ENCODE measurements around the gene SAMD4A. TPM values are rescaled to one million over a fixed set of nuclear protein-coding genes. Genes with fewer than 3 reads are reported as not detected.

The SAMD4A gene
- total RNA-seq, 4 donors from 2014 or later = 2.9 to 19.5 (median 3.9) TPM

- peak overlapping the region in 2 of 4 donors; percentile 37 to 54 for H3K27ac ChIP-seq
- intact Hi-C loops (cut with DNase I) = no loop called here
- DNase-seq = no peak
- TF ChIP-seq POLR2A (IDR thresholded peaks at IDR 0.05) = no peak
- TF ChIP-seq, protein P1, sequence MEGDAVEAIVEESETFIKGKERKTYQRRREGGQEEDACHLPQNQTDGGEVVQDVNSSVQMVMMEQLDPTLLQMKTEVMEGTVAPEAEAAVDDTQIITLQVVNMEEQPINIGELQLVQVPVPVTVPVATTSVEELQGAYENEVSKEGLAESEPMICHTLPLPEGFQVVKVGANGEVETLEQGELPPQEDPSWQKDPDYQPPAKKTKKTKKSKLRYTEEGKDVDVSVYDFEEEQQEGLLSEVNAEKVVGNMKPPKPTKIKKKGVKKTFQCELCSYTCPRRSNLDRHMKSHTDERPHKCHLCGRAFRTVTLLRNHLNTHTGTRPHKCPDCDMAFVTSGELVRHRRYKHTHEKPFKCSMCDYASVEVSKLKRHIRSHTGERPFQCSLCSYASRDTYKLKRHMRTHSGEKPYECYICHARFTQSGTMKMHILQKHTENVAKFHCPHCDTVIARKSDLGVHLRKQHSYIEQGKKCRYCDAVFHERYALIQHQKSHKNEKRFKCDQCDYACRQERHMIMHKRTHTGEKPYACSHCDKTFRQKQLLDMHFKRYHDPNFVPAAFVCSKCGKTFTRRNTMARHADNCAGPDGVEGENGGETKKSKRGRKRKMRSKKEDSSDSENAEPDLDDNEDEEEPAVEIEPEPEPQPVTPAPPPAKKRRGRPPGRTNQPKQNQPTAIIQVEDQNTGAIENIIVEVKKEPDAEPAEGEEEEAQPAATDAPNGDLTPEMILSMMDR (IDR thresholded peaks at IDR 0.05) = no peak
- H3K36me3 ChIP-seq = no peaks in the 10 kb centered on the region
- no peaks in the 10 kb centered on the region for H3K9me3 ChIP-seq
- H3K4me3 ChIP-seq = no peak overlapping the region
- H3K27me3 ChIP-seq = no peaks in the 10 kb centered on the region
- H3K4me1 ChIP-seq = peaks cover 0 to 17% (median 0%) of the 10 kb centered on the region in 3 donors
- 91 to 92% methylated on average over 3 of the region's 3 CpGs for WGBS, 2 donors
These were observed 39.8 kb downstream of the SAMD4A start for GRCh38 chr14:54606631-54607133.

GRCh38 chr14:54609576-54609975 is 42.6 kb downstream of the SAMD4A start:
- Histone ChIP-seq H3K27me3 (no peaks in the 10 kb centered on the region), H3K4me3 (no peak overlapping the region), H3K4me1 (peaks cover 0 to 17% (median 0%) of the 10 kb centered on the region in 3 donors), H3K27ac (no peak overlapping the region), H3K36me3 (no peaks in the 10 kb centered on the region), H3K9me3 (no peaks in the 10 kb centered on the region)
- no peak for DNase-seq
- WGBS, 2 donors = 66 to 76% methylated on average over 5 of the region's 5 CpGs
- no peak for TF ChIP-seq POLR2A (IDR thresholded peaks at IDR 0.05)
- TF ChIP-seq, protein P1 (IDR thresholded peaks at IDR 0.05) = no peak
- intact Hi-C loops (cut with DNase I) = no loop called here

DNA sequence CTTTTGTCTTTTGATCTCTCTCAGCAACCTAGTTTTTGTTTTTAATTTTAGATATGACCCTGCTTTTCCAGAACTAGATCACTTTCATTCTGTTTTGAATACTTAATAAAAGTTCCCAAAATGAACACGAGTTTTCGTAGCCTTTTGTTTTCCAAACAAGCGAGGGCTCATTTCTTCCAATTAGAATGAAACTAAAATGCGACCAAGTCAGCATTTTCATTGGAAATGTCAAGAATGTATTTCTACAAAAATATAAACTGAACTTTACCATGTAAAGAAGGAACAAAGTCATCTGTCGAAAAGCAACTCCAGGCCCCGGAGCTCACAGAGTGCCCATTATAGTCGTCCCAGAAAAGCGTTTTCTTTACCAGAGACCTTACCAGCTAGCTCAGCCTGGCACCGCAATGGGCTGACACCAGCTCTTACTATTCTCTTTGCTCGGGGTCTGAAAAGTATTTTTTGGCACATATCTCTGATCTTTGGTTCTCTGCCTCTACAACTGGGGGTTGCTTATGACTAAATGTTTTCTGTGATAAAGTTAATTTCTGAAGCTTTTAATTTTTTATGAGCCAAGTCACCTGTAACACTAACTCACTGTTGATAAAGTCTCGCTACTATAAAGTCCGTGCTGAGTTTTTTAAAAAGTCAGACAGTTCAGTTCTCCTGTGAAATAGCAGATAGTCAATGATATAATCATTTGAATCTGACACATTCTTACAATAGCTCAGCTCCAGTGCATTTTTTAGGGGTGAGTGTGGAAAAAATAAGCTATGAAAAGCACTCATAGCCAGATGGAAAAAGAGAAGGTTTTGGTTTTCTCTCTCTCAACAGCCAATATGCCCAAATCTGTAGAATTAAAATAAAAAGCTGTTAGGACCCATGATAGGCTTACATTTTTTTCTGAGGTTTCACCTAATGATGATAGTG is 43.4 kb downstream of the SAMD4A start:
- 77 to 83% methylated on average over 12 of the region's 12 CpGs for WGBS, 2 donors
- H3K27me3 ChIP-seq = no peaks in the 10 kb centered on the region
- TF ChIP-seq, protein P1 (IDR thresholded peaks at IDR 0.05) = no peak
- no peak for TF ChIP-seq POLR2A (IDR thresholded peaks at IDR 0.05)

GRCh38 chr14:54614296-54614695 is 47.4 kb downstream of the SAMD4A start:
- intact Hi-C loops (cut with DNase I) = no loop called here
- Histone ChIP-seq H3K4me3 (no peak overlapping the region), H3K9me3 (no peaks in the 10 kb centered on the region), H3K4me1 (peaks cover 0 to 9% (median 0%) of the 10 kb centered on the region in 3 donors), H3K27me3 (no peaks in the 10 kb centered on the region), H3K27ac (no peak overlapping the region), H3K36me3 (no peaks in the 10 kb centered on the region)
- no peak for TF ChIP-seq POLR2A (IDR thresholded peaks at IDR 0.05)
- TF ChIP-seq, protein P1 (IDR thresholded peaks at IDR 0.05) = no peak
- WGBS, 2 donors = 53 to 66% methylated on average over 3 of the region's 3 CpGs
- DNase-seq = no peak

More for the DNA sequence above, 43.4 kb downstream of the SAMD4A start:
- H3K4me3 ChIP-seq = no peak overlapping the region
- no peak for DNase-seq
- H3K27ac ChIP-seq = no peak overlapping the region
- H3K4me1 ChIP-seq = peaks cover 0 to 17% (median 0%) of the 10 kb centered on the region in 3 donors
- no peaks in the 10 kb centered on the region for H3K36me3 ChIP-seq
- intact Hi-C loops (cut with DNase I) = no loop called here
- H3K9me3 ChIP-seq = no peaks in the 10 kb centered on the region

DNA sequence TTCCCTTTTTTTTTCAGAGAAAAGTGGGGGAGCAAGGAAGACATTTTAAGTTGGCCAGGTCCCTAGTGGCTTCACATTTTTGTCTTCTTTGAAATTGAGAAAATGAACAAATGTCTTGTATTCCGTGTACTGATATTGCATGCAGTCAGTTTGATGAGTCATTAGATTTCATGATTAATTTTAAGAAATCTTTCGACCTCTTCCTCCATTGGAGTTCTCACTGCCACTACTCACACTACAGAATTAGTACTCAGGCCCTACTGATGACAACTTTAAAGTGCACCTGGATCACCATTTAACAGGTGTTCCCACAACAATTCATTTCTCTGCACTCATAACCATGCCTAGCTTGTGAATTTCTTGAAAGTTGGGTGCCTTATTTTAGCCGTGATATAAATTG is 50.5 kb downstream of the SAMD4A start:
- no peak for TF ChIP-seq POLR2A (IDR thresholded peaks at IDR 0.05)
- TF ChIP-seq, protein P1 (IDR thresholded peaks at IDR 0.05) = no peak
- H3K27me3 ChIP-seq = no peaks in the 10 kb centered on the region
- no peaks in the 10 kb centered on the region for H3K9me3 ChIP-seq
- DNase-seq = no peak
- H3K4me3 ChIP-seq = no peak overlapping the region
- H3K36me3 ChIP-seq = no peaks in the 10 kb centered on the region
- intact Hi-C loops (cut with DNase I) = no loop called here
- no peaks in the 10 kb centered on the region for H3K4me1 ChIP-seq
- 62 to 67% methylated on average over 3 of the region's 3 CpGs for WGBS, 2 donors
- H3K27ac ChIP-seq = no peak overlapping the region

Data from esophagus squamous epithelium (tissue), 5 donors.